Gastroesophageal sphincter (tissue), 4 donors: Measurements from ENCODE around the gene MFSD2A. TPM values are rescaled to one million over a fixed set of nuclear protein-coding genes. Genes with fewer than 3 reads are reported as not detected.

Experiments used
- ATAC-seq: fragments of 150-250 bp; one replicate; pipeline ENCODE4 v1.9.1; 2016; ENCODE audit warnings: mild to moderate bottlenecking, moderate library complexity
- H3K27ac ChIP-seq, 4 donors: fragments of 200-600 bp; sonication (generic) in 3 of 4; 1 replicate in 3 of 4; 2 replicates in 1 of 4; pipeline ENCODE4 v1.5.1; 2016 to 2019
- H3K27me3 ChIP-seq: fragments of 200-600 bp; sonication (generic); one replicate; pipeline ENCODE4 v1.5.1; 2019
- H3K36me3 ChIP-seq, 2 donors: fragments of 200-600 bp; sonication (generic); one replicate each; pipeline ENCODE4 v1.5.1; 2019; ENCODE audit warnings: control low read depth in 1 of 2
- H3K4me1 ChIP-seq, 3 donors: fragments of 200-600 bp; sonication (generic); 1 replicate in 2 of 3; 2 replicates in 1 of 3; pipeline ENCODE4 v1.5.1; 2016 to 2019; ENCODE audit warnings: control low read depth in 2 of 3
- H3K4me3 ChIP-seq, 2 donors: fragments of 200-600 bp; sonication (generic); one replicate each; pipeline ENCODE4 v1.5.1; 2019; ENCODE audit warnings: mild to moderate bottlenecking in 1 of 2, moderate library complexity in 1 of 2
- H3K9me3 ChIP-seq, 3 donors: fragments of 200-600 bp; sonication (generic); one replicate each; pipeline ENCODE4 v1.5.1; 2017 to 2019; ENCODE audit warnings: control low read depth in 2 of 3
- EP300 ChIP-seq: sonication (generic); formaldehyde crosslinking; IDR thresholded peaks from one replicate; pipeline ENCODE4 v1.6.1; 2017; ENCODE audit warnings: antibody characterized with exemption, mild to moderate bottlenecking
- POLR2A ChIP-seq, 2 donors: fragments of 450-650 bp; IDR thresholded peaks; one replicate each; pipeline ENCODE4 v1.6.1; 2017; ENCODE audit warnings: antibody characterized with exemption in 2 of 2, mild to moderate bottlenecking in 2 of 2, moderate library complexity in 1 of 2
- POLR2AphosphoS5 ChIP-seq: sonication (generic); formaldehyde crosslinking; IDR thresholded peaks from one replicate; pipeline ENCODE4 v1.6.1; 2017; ENCODE audit warnings: antibody characterized with exemption
- WGBS, 2 donors: methylation state at CpG; one replicate each; pipeline ENCODE4 v1.1.5; 2018; ENCODE audit warnings: low coverage in 1 of 2; 5-methylcytosine and 5-hydroxymethylcytosine counted together
- total RNA-seq, 4 donors: library from RNA; depleted of rRNA; stranded (reverse); fragments of >200 nt; gene quantifications; one replicate each; pipeline ENCODE4 v1.1.0, GENCODE V29; 2016
- TF ChIP-seq, protein P1 (sequence below), 4 experiments: fragments of 200-600 bp in 2 of 4; fragments of 450-650 bp in 2 of 4; sonication (generic) in 1 of 4; IDR thresholded peaks; one replicate each; pipeline ENCODE4 v1.5.1; 2017 to 2019; ENCODE audit warnings: antibody characterized with exemption in 4 of 4, mild to moderate bottlenecking in 2 of 4, moderate library complexity in 2 of 4

The MFSD2A gene
- total RNA-seq, 4 donors from 2014 or later = 0.84 to 4.8 (median 1.4) TPM

DNA sequence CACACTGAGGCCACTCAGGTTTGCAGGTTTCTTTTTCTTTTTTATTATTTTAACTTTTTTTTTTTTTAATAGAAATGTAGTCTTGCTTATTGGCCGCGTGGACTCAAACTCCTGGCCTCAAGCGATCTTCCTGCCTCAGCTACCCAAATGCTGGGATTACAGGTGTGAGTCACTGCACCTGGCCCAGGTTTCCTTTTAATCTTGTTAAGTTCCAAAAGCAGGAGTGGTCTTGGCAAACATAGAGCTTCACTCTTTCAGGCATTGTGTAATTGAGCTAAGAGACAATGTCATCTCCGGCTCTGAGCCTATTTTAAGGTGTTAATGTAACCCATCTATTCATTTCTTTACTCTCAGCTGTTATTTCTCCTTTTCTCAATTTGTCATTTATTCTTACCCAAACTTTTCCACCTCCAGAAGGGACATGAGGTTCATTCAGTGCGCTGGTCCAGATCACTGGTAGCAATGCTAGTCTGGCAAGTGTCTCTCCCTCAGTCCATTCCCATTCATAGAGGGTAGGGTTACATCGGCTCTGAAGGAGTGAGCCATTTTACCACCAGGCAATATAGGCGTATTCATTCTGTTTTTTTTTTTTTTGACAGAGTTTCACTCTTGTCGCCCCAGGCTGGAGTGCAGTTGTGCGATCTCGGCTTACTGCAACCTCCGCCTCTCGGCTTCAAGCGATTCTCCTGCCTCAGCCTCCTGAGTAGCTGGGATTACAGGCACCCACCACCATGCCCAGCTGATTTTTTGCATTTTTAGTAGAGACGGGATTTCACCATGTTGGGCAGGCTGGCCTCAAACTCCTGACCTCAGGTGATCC lies 11.3 kb upstream of the MFSD2A start:
- WGBS, 2 donors = 89% methylated on average over 11 to 13 of the region's 14 CpGs
- TF ChIP-seq EP300 (no peak), POLR2A (IDR thresholded peaks at IDR 0.05) (no peak), POLR2AphosphoS5 (no peak)
- TF ChIP-seq, protein P1, sequence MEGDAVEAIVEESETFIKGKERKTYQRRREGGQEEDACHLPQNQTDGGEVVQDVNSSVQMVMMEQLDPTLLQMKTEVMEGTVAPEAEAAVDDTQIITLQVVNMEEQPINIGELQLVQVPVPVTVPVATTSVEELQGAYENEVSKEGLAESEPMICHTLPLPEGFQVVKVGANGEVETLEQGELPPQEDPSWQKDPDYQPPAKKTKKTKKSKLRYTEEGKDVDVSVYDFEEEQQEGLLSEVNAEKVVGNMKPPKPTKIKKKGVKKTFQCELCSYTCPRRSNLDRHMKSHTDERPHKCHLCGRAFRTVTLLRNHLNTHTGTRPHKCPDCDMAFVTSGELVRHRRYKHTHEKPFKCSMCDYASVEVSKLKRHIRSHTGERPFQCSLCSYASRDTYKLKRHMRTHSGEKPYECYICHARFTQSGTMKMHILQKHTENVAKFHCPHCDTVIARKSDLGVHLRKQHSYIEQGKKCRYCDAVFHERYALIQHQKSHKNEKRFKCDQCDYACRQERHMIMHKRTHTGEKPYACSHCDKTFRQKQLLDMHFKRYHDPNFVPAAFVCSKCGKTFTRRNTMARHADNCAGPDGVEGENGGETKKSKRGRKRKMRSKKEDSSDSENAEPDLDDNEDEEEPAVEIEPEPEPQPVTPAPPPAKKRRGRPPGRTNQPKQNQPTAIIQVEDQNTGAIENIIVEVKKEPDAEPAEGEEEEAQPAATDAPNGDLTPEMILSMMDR (IDR thresholded peaks at IDR 0.05) = no peak
- Histone ChIP-seq H3K9me3 (no peaks in the 10 kb centered on the region), H3K27me3 (peaks cover 27% of the 10 kb centered on the region), H3K4me1 (no peaks in the 10 kb centered on the region), H3K4me3 (no peak overlapping the region), H3K27ac (no peak overlapping the region), H3K36me3 (no peaks in the 10 kb centered on the region)
- ATAC-seq = no peak

DNA sequence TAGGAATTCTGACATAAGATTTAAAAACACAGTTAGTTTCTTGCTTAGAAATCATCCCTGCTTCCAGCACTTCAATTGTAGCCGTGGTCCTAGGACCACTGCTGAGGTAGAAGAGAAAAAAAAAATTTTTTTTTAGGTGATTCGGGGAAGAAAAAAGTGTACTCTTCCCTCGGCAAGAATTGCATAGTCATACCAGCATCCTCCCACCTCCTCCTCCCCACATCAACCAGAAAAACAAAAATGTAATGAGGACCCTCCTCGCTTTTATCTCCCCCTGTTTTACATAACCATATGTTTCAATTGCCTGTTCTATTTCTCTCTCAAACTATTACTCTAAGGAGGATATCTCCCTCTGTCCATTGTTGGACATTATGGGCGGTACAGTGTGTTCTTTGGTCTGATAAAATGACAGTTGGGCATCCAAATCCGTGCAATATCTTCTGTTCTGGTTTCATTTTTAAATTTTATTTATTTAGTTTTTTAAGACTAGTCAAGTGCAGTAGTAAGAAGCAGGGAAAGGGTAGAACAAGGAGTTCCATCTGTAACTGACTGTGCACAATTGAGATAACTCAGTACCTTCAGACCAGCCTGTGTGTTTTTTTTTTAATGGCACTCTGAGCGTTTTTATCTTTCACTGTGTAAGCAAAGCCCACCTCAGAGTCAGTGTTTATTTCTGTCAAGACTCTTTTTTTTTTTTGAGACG lies 10.4 kb upstream of the MFSD2A start:
- Histone ChIP-seq H3K4me3 (no peak overlapping the region), H3K9me3 (no peaks in the 10 kb centered on the region), H3K4me1 (no peaks in the 10 kb centered on the region), H3K36me3 (no peaks in the 10 kb centered on the region), H3K27me3 (peaks cover 27% of the 10 kb centered on the region), H3K27ac (no peak overlapping the region)
- 40 to 66% methylated on average over 8 of the region's 8 CpGs for WGBS, 2 donors
- no peak for ATAC-seq
- no peak for TF ChIP-seq EP300
- no peak for TF ChIP-seq POLR2AphosphoS5
- no peak for TF ChIP-seq POLR2A (IDR thresholded peaks at IDR 0.05)
- TF ChIP-seq, protein P1 (IDR thresholded peaks at IDR 0.05) = no peak

DNA sequence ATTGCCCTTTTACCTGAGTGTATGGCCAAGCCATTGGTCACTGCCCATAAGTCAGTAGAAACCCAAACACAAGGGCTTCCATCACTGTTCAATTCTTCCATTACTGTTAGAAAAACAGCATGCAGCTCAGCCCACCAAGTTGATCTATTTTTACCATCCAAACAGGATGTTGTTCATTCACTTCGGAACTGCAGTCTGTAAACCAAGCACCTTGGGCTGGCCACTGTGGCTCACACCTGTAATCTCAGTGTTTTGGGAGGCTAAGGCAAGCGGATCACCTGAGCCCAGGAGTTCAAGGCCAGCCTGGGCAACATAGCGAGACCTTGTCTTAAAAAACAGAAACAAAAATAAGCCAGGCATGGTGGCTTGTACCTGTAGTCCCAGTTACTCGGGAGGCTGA lies 8.7 kb upstream of the MFSD2A start:
- WGBS, 2 donors = 14 to 94% methylated on average over 1 to 2 of the region's 4 CpGs
- H3K4me1 ChIP-seq = no peaks in the 10 kb centered on the region
- H3K27me3 ChIP-seq = peaks cover 27% of the 10 kb centered on the region
- no peaks in the 10 kb centered on the region for H3K36me3 ChIP-seq
- TF ChIP-seq POLR2AphosphoS5 = no peak
- TF ChIP-seq POLR2A (IDR thresholded peaks at IDR 0.05) = no peak
- TF ChIP-seq, protein P1 (IDR thresholded peaks at IDR 0.05) = no peak
- TF ChIP-seq EP300 = no peak
- H3K9me3 ChIP-seq = no peaks in the 10 kb centered on the region
- H3K4me3 ChIP-seq = no peak overlapping the region
- H3K27ac ChIP-seq = no peak overlapping the region
- ATAC-seq = no peak

DNA sequence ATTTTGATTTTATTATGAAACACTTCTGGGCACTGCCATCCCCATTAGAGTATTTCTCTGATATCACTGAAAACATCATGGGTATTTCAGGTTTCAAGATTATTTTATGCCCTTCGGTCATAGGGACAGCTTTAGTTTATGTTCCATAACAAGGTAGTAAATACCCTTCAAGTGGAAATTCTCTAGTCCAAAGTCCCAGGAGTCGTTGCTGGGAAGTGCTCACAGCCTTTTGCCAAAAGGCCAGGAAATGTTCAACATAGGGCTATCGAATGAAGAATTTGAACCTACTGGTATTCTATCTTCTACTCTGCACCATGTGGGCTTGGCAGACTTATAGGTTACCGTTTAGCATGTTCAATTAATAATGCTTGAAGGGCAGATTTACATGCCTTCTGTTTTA lies 7.7 kb upstream of the MFSD2A start:
- Histone ChIP-seq H3K27ac (no peak overlapping the region), H3K27me3 (peaks cover 27% of the 10 kb centered on the region), H3K36me3 (no peaks in the 10 kb centered on the region), H3K4me3 (no peak overlapping the region), H3K4me1 (no peaks in the 10 kb centered on the region), H3K9me3 (no peaks in the 10 kb centered on the region)
- ATAC-seq = no peak
- TF ChIP-seq EP300 (no peak), POLR2AphosphoS5 (no peak), POLR2A (IDR thresholded peaks at IDR 0.05) (no peak)
- TF ChIP-seq, protein P1 (IDR thresholded peaks at IDR 0.05) = no peak
- 62 to 87% methylated on average over 4 of the region's 4 CpGs for WGBS, 2 donors
